Measurements from ENCODE around the gene RARRES2. TPM values are rescaled to one million over a fixed set of nuclear protein-coding genes. Genes with fewer than 3 reads are reported as not detected.

RARRES2 gene
- polyA plus RNA-seq, 2 of the 4 experiments (the other 2 are of a cell fraction) = not detected

GRCh38 chr7:150355666-150356059 is 14.2 kb upstream of the RARRES2 start:
- ATAC-seq (no peak), DNase-seq (ENCODE audit: low read depth in 1 of 2, low spot score in 1 of 2) (no peak), FAIRE-seq (no peak)
- 69% methylated on average over 1 of the region's 1 CpG for WGBS (ENCODE audit: missing lambda C conversion rate)
- TF ChIP-seq PBX3 (IDR thresholded peaks at IDR 0.05) = no peak
- no peak for TF ChIP-seq RCOR1 (IDR thresholded peaks at IDR 0.05; ENCODE audit: low read depth, low read length)
- no peak for TF ChIP-seq HOXB13 (CRISPR knock-in tag; IDR thresholded peaks at IDR 0.05; ENCODE audit: low read depth)
- no peak for TF ChIP-seq MAX (IDR thresholded peaks at IDR 0.05)
- TF ChIP-seq RARB (CRISPR knock-in tag; IDR thresholded peaks at IDR 0.05) = no peak
- TF ChIP-seq ZSCAN20 (CRISPR knock-in tag; IDR thresholded peaks at IDR 0.05) = no peak
- TF ChIP-seq CEBPB (IDR thresholded peaks at IDR 0.05) = no peak
- no peak for TF ChIP-seq ZC3H11A (IDR thresholded peaks at IDR 0.05)
- no peak for TF ChIP-seq MYC (IDR thresholded peaks at IDR 0.05; ENCODE audit: borderline replicate concordance, low read length)
- no peak for TF ChIP-seq JUN (IDR thresholded peaks at IDR 0.05)
- TF ChIP-seq PHF8 (IDR thresholded peaks at IDR 0.05; ENCODE audit: borderline replicate concordance, low read depth) = no peak
- TF ChIP-seq FOXS1 (CRISPR knock-in tag; IDR thresholded peaks at IDR 0.05) = no peak
- TF ChIP-seq ELK1 (IDR thresholded peaks at IDR 0.05; ENCODE audit: low read depth, low read length) = no peak
- TF ChIP-seq ZFP36 (IDR thresholded peaks at IDR 0.05; ENCODE audit: borderline replicate concordance, partially characterized antibody) = no peak
- TF ChIP-seq SMC3 (IDR thresholded peaks at IDR 0.05) = no peak
- TF ChIP-seq CBX2 (IDR thresholded peaks at IDR 0.05; ENCODE audit: borderline replicate concordance, low read depth) = no peak
- Histone ChIP-seq H3K27ac (no peak overlapping the region), H3K4me2 (no peak overlapping the region), H3K4me1 (peaks cover 3% of the 10 kb centered on the region; the same call in 1 of the 3 replicates), H3K4me3 (no peak overlapping the region), H3K9me3 (no peaks in the 10 kb centered on the region)
- POLR2A ChIA-PET = no interaction called here
- CTCF ChIA-PET = interaction anchor here (0.6 to 3.7 kb wide), 15 partner anchors 10 to 329 kb away, joined by 3 to 44 read pairs (median 4); partner anchors contain the start of genes RARRES2 and REPIN1

- DNase-seq (ENCODE audit: low read depth in 1 of 2, low spot score in 1 of 2) = no peak
- ChIA-PET POLR2A (no interaction called here), CTCF (no interaction called here)
- no peak for FAIRE-seq
- Histone ChIP-seq H3K9me3 (no peaks in the 10 kb centered on the region), H3K4me3 (no peak overlapping the region), H3K4me2 (peak overlapping the region; percentile 19; the same call in 2 of the 3 replicates), H3K27ac (no peak overlapping the region), H3K4me1 (peaks cover 3% of the 10 kb centered on the region; the same call in 1 of the 3 replicates)
- 50% methylated on average over 8 of the region's 8 CpGs for WGBS (ENCODE audit: missing lambda C conversion rate)
- ATAC-seq = peak; percentile 74 to 76
- TF ChIP-seq SREBF2 (IDR thresholded peaks at IDR 0.05) (no peak), PBX3 (IDR thresholded peaks at IDR 0.05) (no peak), KDM1A (IDR thresholded peaks at IDR 0.05; ENCODE audit: low read depth) (no peak), FOXS1 (CRISPR knock-in tag; IDR thresholded peaks at IDR 0.05) (no peak), GATA3 (IDR thresholded peaks at IDR 0.05; ENCODE audit: borderline replicate concordance) (no peak), HOXB5 (CRISPR knock-in tag; IDR thresholded peaks at IDR 0.05) (no peak), HDAC2 (IDR thresholded peaks at IDR 0.05) (no peak), RCOR1 (IDR thresholded peaks at IDR 0.05; ENCODE audit: low read depth, low read length) (no peak), USF2 (IDR thresholded peaks at IDR 0.05) (no peak), NPAS2 (CRISPR knock-in tag; IDR thresholded peaks at IDR 0.05; ENCODE audit: borderline replicate concordance) (no peak)
Measured at GRCh38 chr7:150351587-150352194, 10.3 kb upstream of the RARRES2 start.

Measured in A549 (cell line).